ENCODE measurements around the gene KREMEN2. TPM values are rescaled to one million over a fixed set of nuclear protein-coding genes. Genes with fewer than 3 reads are reported as not detected.

KREMEN2 gene
- total RNA-seq, 1 donor from 2014 or later, result not detected

- Histone ChIP-seq H3K4me3 (no peak overlapping the region), H3K4me1 (peaks cover 60% of the 10 kb centered on the region), H3K36me3 (peaks cover 5% of the 10 kb centered on the region), H3K9me3 (replicated peaks) (no peaks in the 10 kb centered on the region), H3K27me3 (ENCODE audit: low read depth) (peaks cover 26% of the 10 kb centered on the region), H3K27ac (replicated peaks) (no peak overlapping the region)
- no peak for DNase-seq
- TF ChIP-seq CTCF (IDR thresholded peaks at IDR 0.05; ENCODE audit: borderline replicate concordance), result no peak
- intact Hi-C loops (cut with micrococcal nuclease), result no loop called here
Observed at GRCh38 chr16:2971134-2971984, 7.3 kb downstream of the KREMEN2 start.

- intact Hi-C loops (cut with micrococcal nuclease), result no loop called here
- peaks cover 52% of the 10 kb centered on the region for H3K4me1 ChIP-seq
Observed at GRCh38 chr16:2971985-2972784, 8.1 kb downstream of the KREMEN2 start.

GRCh38 chr16:2973093-2973492 is 9.0 kb downstream of the KREMEN2 start:
- no peak overlapping the region for H3K4me3 ChIP-seq
- DNase-seq, result no peak
- intact Hi-C loops (cut with micrococcal nuclease), result no loop called here
- H3K9me3 ChIP-seq (replicated peaks), result no peaks in the 10 kb centered on the region
- H3K27ac ChIP-seq (replicated peaks), result no peak overlapping the region
- peaks cover 5% of the 10 kb centered on the region for H3K36me3 ChIP-seq
- peaks cover 43% of the 10 kb centered on the region for H3K4me1 ChIP-seq
- no peak for TF ChIP-seq CTCF (IDR thresholded peaks at IDR 0.05; ENCODE audit: borderline replicate concordance)
- H3K27me3 ChIP-seq (ENCODE audit: low read depth), result peaks cover 21% of the 10 kb centered on the region

More at GRCh38 chr16:2971985-2972784, 8.1 kb downstream of the KREMEN2 start:
- Histone ChIP-seq H3K36me3 (peaks cover 5% of the 10 kb centered on the region), H3K4me3 (no peak overlapping the region), H3K9me3 (replicated peaks) (no peaks in the 10 kb centered on the region), H3K27me3 (ENCODE audit: low read depth) (peaks cover 23% of the 10 kb centered on the region), H3K27ac (replicated peaks) (no peak overlapping the region)
- no peak for TF ChIP-seq CTCF (IDR thresholded peaks at IDR 0.05; ENCODE audit: borderline replicate concordance)
- DNase-seq, result no peak

- no peaks in the 10 kb centered on the region for H3K9me3 ChIP-seq (replicated peaks)
- TF ChIP-seq CTCF (IDR thresholded peaks at IDR 0.05; ENCODE audit: borderline replicate concordance), result no peak
- H3K4me1 ChIP-seq, result peaks cover 36% of the 10 kb centered on the region
- H3K4me3 ChIP-seq, result no peak overlapping the region
- intact Hi-C loops (cut with micrococcal nuclease), result no loop called here
- H3K27me3 ChIP-seq (ENCODE audit: low read depth), result peaks cover 22% of the 10 kb centered on the region
- no peak overlapping the region for H3K27ac ChIP-seq (replicated peaks)
- peaks cover 5% of the 10 kb centered on the region for H3K36me3 ChIP-seq
- no peak for DNase-seq
Observed at GRCh38 chr16:2973605-2974318, 9.7 kb downstream of the KREMEN2 start.

Data from left ventricle myocardium inferior (tissue), 1 donor.